ENCODE results near the gene SOCS1. TPM values are rescaled to one million over a fixed set of nuclear protein-coding genes. Genes with fewer than 3 reads are reported as not detected.

Gene SOCS1
- total RNA-seq, 2 donors from 2014 or later = 3.2 to 3.7 TPM

DNA sequence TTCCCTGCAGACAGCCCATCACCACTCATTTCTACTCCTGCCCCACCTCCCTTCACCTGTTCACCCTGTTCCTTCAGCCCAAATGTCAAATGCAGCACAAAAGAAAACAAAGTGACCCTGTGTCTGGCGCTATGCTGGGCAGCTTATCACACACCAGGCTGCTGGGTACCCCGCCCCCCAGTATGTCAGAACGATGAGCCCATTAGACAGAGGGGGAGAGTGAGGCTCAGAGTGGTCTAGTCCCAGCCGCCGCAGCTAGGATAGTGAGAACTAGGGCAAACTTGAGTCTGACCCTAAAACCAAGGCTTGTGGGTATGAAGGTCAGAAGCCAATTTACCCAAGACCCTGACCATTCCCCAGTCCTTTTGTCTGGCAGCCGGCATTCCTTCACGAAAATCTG is 9.1 kb upstream of the SOCS1 start:
- H3K9me3 ChIP-seq = no peaks in the 10 kb centered on the region
- intact Hi-C loops (cut with DNase I) = no loop called here
- DNase-seq = no peak
- peaks cover 11% of the 10 kb centered on the region for H3K4me1 ChIP-seq
- no peaks in the 10 kb centered on the region for H3K27me3 ChIP-seq
- no peaks in the 10 kb centered on the region for H3K36me3 ChIP-seq
- H3K9ac ChIP-seq (ENCODE audit: low read depth in 2 of 2, low read length in 2 of 2) = no peak overlapping the region
- no peak overlapping the region for H3K4me3 ChIP-seq
- TF ChIP-seq, protein P1, sequence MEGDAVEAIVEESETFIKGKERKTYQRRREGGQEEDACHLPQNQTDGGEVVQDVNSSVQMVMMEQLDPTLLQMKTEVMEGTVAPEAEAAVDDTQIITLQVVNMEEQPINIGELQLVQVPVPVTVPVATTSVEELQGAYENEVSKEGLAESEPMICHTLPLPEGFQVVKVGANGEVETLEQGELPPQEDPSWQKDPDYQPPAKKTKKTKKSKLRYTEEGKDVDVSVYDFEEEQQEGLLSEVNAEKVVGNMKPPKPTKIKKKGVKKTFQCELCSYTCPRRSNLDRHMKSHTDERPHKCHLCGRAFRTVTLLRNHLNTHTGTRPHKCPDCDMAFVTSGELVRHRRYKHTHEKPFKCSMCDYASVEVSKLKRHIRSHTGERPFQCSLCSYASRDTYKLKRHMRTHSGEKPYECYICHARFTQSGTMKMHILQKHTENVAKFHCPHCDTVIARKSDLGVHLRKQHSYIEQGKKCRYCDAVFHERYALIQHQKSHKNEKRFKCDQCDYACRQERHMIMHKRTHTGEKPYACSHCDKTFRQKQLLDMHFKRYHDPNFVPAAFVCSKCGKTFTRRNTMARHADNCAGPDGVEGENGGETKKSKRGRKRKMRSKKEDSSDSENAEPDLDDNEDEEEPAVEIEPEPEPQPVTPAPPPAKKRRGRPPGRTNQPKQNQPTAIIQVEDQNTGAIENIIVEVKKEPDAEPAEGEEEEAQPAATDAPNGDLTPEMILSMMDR (IDR thresholded peaks at IDR 0.05) = no peak
- peak overlapping the region; percentile 22 for H3K27ac ChIP-seq

DNA sequence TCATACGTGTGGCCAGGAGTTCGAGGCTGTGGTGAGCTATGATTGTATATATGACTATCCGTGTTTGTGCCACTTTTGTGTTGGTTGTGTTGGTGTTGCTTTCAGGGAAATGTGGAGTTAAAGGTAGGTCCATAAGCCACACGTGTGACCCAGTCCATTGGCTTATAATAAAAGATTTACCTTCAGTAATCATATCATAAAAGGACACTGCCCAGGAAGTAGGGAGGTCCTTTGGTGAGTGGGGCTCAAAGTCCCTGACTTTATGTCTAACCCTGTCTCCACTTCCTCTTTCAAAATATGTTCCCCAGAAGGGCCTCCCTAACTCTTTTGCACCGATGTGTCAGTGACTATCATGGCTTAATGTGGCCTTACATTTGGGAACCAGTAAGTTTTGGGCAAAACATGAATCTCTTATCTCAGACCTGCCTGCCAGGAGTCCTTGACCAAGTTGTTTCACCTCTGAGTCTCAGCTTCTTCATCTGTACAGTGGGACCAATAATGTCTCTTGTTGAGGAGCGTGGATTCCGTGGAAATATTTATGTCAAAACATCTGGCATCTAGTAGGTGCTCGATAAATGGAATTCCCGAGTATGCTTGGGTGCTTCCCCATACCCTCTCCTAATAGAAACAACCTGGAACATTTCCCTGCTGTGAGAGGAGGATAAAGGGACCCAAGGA is 8.3 kb upstream of the SOCS1 start:
- Histone ChIP-seq H3K4me3 (no peak overlapping the region), H3K9ac (ENCODE audit: low read depth in 2 of 2, low read length in 2 of 2) (peak overlapping the region in 1 of 2 donors; percentile 27), H3K27ac (peak overlapping the region; percentile 50), H3K9me3 (no peaks in the 10 kb centered on the region), H3K27me3 (no peaks in the 10 kb centered on the region), H3K36me3 (no peaks in the 10 kb centered on the region), H3K4me1 (peaks cover 11% of the 10 kb centered on the region)
- DNase-seq = peak; percentile 54
- intact Hi-C loops (cut with DNase I) = no loop called here
- TF ChIP-seq, protein P1 (IDR thresholded peaks at IDR 0.05) = no peak

DNA sequence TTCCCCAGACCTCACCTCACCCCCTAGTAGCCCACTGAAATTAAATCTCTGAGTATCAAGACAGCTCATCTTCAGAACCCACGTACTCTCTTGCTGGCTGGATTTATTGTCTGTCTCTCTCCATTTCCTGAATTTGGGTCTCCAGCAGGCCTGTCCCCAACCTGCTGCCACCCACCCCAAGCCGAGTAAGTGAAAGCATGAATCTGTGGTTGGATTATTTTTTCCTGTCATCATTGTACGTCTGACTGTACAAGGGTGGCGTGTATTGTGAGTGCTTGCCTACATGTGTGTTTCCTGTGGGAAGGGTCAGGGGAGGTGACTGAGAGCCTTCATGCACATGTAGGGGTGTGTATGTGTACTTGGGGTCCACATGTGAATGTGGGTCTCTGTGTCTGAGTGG is 7.7 kb upstream of the SOCS1 start:
- Histone ChIP-seq H3K4me1 (peaks cover 11% of the 10 kb centered on the region), H3K9ac (ENCODE audit: low read depth in 2 of 2, low read length in 2 of 2) (peak overlapping the region in 1 of 2 donors; percentile 27), H3K4me3 (no peak overlapping the region), H3K27me3 (no peaks in the 10 kb centered on the region), H3K9me3 (no peaks in the 10 kb centered on the region), H3K27ac (peak overlapping the region; percentile 50), H3K36me3 (no peaks in the 10 kb centered on the region)
- TF ChIP-seq, protein P1 (IDR thresholded peaks at IDR 0.05) = no peak
- DNase-seq = no peak
- intact Hi-C loops (cut with DNase I) = no loop called here

DNA sequence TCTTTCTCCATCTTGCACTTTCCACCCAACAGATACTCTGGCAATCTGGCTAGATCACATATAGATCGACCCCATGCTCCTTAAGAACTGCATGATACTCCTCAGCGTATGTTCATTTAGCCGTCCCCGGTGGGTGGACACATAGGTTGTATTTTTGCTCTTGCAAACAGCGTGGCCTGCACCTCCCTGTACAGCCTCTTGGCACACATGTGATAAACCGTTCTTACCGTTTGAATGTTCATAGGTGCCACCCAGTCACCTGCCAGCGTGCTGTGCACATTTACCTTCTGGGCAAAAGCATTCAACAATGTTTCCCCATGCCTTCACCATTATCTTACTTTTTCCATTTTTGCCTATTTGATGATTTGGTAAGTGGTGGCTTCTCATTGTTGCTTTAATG is 6.9 kb upstream of the SOCS1 start:
- Histone ChIP-seq H3K27ac (no peak overlapping the region), H3K4me1 (peaks cover 11% of the 10 kb centered on the region), H3K27me3 (no peaks in the 10 kb centered on the region), H3K4me3 (no peak overlapping the region), H3K9me3 (no peaks in the 10 kb centered on the region), H3K9ac (ENCODE audit: low read depth in 2 of 2, low read length in 2 of 2) (peak overlapping the region in 1 of 2 donors; percentile 14), H3K36me3 (no peaks in the 10 kb centered on the region)
- peak; percentile 56 for DNase-seq
- intact Hi-C loops (cut with DNase I) = no loop called here
- TF ChIP-seq, protein P1 (IDR thresholded peaks at IDR 0.05) = no peak

DNA sequence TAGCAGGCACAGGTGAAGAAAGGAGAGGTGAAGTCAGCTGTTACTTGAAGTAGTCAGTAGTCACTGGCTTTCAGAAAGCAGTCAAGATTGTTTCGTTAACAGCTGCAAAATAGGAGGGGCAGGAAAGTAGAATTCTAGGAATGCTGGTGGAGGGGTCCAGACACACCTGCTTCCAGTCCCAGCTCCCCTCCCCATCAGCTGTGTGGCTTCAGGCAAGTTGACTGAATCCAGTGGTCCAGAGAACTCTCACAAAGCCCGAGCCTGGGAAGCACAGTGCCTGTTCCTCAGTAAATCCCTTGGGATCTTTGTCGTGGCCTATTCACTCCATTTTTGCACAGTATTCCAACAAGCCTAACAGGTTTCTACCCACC is 4.6 kb upstream of the SOCS1 start:
- Histone ChIP-seq H3K4me3 (no peak overlapping the region), H3K9ac (ENCODE audit: low read depth in 2 of 2, low read length in 2 of 2) (no peak overlapping the region), H3K4me1 (peaks cover 18% of the 10 kb centered on the region), H3K9me3 (no peaks in the 10 kb centered on the region), H3K27me3 (no peaks in the 10 kb centered on the region), H3K36me3 (no peaks in the 10 kb centered on the region), H3K27ac (no peak overlapping the region)
- TF ChIP-seq, protein P1 (IDR thresholded peaks at IDR 0.05) = no peak
- no peak for DNase-seq
- intact Hi-C loops (cut with DNase I) = no loop called here

Data from colonic mucosa (tissue), 4 donors.